NCI-H748 treated with DMSO at 0.1 percent for 48 hours (cell line): ENCODE results near the gene TJP3.

Experiments
- DNase-seq: peaks from one replicate; lab custom pipeline; 2025; lab: John Stamatoyannopoulos, UW

The TJP3 gene

GRCh38 chr19:3691726-3692125, 16.5 kb upstream of the TJP3 start:
- no peak for DNase-seq

- DNase-seq = no peak
These were observed 15.8 kb upstream of the TJP3 start for GRCh38 chr19:3692141-3693024.

GRCh38 chr19:3693025-3693925, 14.9 kb upstream of the TJP3 start:
- no peak for DNase-seq

- DNase-seq = no peak
These were observed 13.6 kb upstream of the TJP3 start for GRCh38 chr19:3694361-3695123.

GRCh38 chr19:3695124-3695733, 13.0 kb upstream of the TJP3 start:
- no peak for DNase-seq

GRCh38 chr19:3695986-3696659, 12.1 kb upstream of the TJP3 start:
- no peak for DNase-seq

- DNase-seq = no peak
These were observed 11.6 kb upstream of the TJP3 start for GRCh38 chr19:3696660-3696995.

- no peak for DNase-seq
These were observed 11.1 kb upstream of the TJP3 start for GRCh38 chr19:3697094-3697493.

- no peak for DNase-seq
These were observed 10.4 kb upstream of the TJP3 start for GRCh38 chr19:3697671-3698385.

- no peak for DNase-seq
These were observed 9.7 kb upstream of the TJP3 start for GRCh38 chr19:3698386-3698950.

GRCh38 chr19:3698974-3699740, 9.0 kb upstream of the TJP3 start:
- no peak for DNase-seq

GRCh38 chr19:3699741-3700241, 8.4 kb upstream of the TJP3 start:
- DNase-seq = no peak

GRCh38 chr19:3700242-3701032, 7.7 kb upstream of the TJP3 start, which contains the start of gene PIP5K1C:
Gene PIP5K1C (minus strand): TSS chr19:3700468. CDS start chr19:3700390, 78 bp downstream.
- DNase-seq = peak; percentile 48

- DNase-seq = no peak
These were observed 7.0 kb upstream of the TJP3 start for GRCh38 chr19:3701200-3701599.

GRCh38 chr19:3707868-3708206, 347 bp upstream of the TJP3 start:
- no peak for DNase-seq

GRCh38 chr19:3710265-3710812, 2.2 kb downstream of the TJP3 start:
- peak; percentile 1 for DNase-seq

GRCh38 chr19:3712663-3713611, 4.8 kb downstream of the TJP3 start:
- no peak for DNase-seq
